Measurements from ENCODE around the gene FHL2. TPM values are rescaled to one million over a fixed set of nuclear protein-coding genes. Genes with fewer than 3 reads are reported as not detected.
A peak's percentile ranks its signal among the peaks of the same experiment; 100 is the strongest.

FHL2 gene
- total RNA-seq, 4 donors from 2014 or later: 93.9 to 150 (median 109) TPM

DNA sequence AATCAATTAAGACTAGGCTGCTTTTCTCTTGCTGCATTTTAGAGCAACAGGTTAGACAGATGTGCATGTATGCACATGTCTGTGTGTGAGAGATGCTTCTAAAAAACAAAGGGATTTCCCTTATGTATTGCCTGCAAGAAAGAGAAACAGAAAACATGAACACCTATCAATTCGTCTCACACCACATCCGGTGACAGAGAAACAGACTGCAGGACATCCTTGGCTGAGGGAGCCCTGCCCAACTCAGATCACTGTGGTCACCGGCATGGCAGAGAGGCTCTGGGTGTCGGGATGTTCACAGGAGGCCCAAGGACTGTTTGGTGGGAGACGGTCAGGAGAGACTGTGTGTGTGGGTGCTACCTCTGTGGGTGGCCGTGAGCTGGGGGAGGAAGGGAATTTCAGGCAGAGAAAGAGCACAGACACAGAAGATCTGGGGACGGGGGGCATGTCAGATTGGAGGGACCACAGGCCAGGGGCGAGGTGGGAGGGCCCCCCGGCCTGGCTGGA, 24.9 kb downstream of the FHL2 start:
- Histone ChIP-seq H3K4me3 (no peak overlapping the region), H3K36me3 (peaks cover 0 to 33% of the 10 kb centered on the region in 2 donors), H3K27me3 (no peaks in the 10 kb centered on the region), H3K4me1 (peaks cover 3 to 94% (median 21%) of the 10 kb centered on the region in 3 donors), H3K27ac (peak overlapping the region in 3 of 4 donors; percentile 72 to 76 (median 76)), H3K9me3 (no peaks in the 10 kb centered on the region)
- 75 to 87% methylated on average over 6 to 7 of the region's 9 CpGs for WGBS, 2 donors (ENCODE audit: low coverage in 1 of 2)
- ATAC-seq: no peak
- TF ChIP-seq POLR2A (IDR thresholded peaks at IDR 0.05): no peak
- TF ChIP-seq, protein P1, sequence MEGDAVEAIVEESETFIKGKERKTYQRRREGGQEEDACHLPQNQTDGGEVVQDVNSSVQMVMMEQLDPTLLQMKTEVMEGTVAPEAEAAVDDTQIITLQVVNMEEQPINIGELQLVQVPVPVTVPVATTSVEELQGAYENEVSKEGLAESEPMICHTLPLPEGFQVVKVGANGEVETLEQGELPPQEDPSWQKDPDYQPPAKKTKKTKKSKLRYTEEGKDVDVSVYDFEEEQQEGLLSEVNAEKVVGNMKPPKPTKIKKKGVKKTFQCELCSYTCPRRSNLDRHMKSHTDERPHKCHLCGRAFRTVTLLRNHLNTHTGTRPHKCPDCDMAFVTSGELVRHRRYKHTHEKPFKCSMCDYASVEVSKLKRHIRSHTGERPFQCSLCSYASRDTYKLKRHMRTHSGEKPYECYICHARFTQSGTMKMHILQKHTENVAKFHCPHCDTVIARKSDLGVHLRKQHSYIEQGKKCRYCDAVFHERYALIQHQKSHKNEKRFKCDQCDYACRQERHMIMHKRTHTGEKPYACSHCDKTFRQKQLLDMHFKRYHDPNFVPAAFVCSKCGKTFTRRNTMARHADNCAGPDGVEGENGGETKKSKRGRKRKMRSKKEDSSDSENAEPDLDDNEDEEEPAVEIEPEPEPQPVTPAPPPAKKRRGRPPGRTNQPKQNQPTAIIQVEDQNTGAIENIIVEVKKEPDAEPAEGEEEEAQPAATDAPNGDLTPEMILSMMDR (IDR thresholded peaks at IDR 0.05): no peak
- TF ChIP-seq POLR2AphosphoS5 (IDR thresholded peaks at IDR 0.05): no peak
- TF ChIP-seq EP300 (IDR thresholded peaks at IDR 0.05): no peak

DNA sequence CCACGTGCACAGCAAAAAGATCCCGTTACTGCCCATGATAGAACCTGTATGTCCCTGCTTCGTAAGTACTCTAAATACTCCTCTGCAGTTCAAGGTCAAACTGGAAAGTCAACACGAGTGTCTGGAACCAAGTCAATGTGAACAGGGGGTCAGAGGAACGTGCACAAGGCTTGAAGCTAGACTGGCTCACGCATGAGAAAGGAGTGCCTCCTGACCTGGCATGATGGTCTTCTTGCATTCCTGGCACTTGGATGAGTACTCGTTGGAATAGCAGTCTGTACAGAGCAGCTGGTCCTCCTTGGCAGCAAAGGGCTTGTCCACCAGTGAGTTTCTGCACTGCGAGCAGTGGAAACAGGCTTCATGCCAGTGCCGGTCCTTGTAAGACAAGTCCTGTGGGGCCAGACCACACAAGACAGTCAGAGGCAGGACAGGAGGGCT, 25.5 kb downstream of the FHL2 start:
- peak overlapping the region in 3 of 4 donors; percentile 72 to 76 (median 76) for H3K27ac ChIP-seq
- H3K36me3 ChIP-seq: peaks cover 0 to 34% of the 10 kb centered on the region in 2 donors
- H3K4me1 ChIP-seq: peaks cover 3 to 94% (median 21%) of the 10 kb centered on the region in 3 donors
- H3K27me3 ChIP-seq: no peaks in the 10 kb centered on the region
- TF ChIP-seq EP300 (IDR thresholded peaks at IDR 0.05) (no peak), POLR2A (IDR thresholded peaks at IDR 0.05) (no peak), POLR2AphosphoS5 (IDR thresholded peaks at IDR 0.05) (peak; percentile 91)
- TF ChIP-seq, protein P1 (IDR thresholded peaks at IDR 0.05): no peak
- no peak overlapping the region for H3K4me3 ChIP-seq
- no peaks in the 10 kb centered on the region for H3K9me3 ChIP-seq
- ATAC-seq: peak; percentile 58
- 24 to 28% methylated on average over 5 to 6 of the region's 9 CpGs for WGBS, 2 donors (ENCODE audit: low coverage in 1 of 2)

DNA sequence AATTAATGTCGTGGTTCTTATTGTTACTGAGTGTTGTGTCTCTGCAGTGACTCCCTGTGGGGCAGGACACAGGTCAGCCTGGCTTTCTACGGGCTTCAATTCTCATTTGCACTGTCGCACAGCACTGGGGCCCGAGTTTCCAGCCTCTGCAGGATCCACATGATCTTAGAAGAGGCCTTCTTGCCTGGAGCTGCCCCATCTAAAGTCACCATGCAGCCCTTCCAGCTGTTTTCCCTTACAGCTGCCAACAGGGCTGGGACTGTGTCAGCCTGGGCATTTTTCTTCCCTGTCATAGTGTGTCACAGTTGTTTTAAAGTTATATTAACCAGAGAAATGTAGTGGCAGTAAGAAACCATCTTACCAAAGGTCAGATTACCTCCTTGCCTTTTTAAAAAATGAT, 27.0 kb downstream of the FHL2 start:
- Histone ChIP-seq H3K36me3 (peaks cover 0 to 36% of the 10 kb centered on the region in 2 donors), H3K9me3 (no peaks in the 10 kb centered on the region), H3K4me3 (no peak overlapping the region), H3K27me3 (no peaks in the 10 kb centered on the region), H3K4me1 (peaks cover 3 to 82% (median 21%) of the 10 kb centered on the region in 3 donors), H3K27ac (peak overlapping the region in 2 of 4 donors; percentile 19 to 76)
- WGBS, 2 donors (ENCODE audit: low coverage in 1 of 2): 57 to 61% methylated on average over 4 of the region's 4 CpGs
- TF ChIP-seq EP300 (IDR thresholded peaks at IDR 0.05) (no peak), POLR2AphosphoS5 (IDR thresholded peaks at IDR 0.05) (peak; percentile 58), POLR2A (IDR thresholded peaks at IDR 0.05) (no peak)
- no peak for ATAC-seq

DNA sequence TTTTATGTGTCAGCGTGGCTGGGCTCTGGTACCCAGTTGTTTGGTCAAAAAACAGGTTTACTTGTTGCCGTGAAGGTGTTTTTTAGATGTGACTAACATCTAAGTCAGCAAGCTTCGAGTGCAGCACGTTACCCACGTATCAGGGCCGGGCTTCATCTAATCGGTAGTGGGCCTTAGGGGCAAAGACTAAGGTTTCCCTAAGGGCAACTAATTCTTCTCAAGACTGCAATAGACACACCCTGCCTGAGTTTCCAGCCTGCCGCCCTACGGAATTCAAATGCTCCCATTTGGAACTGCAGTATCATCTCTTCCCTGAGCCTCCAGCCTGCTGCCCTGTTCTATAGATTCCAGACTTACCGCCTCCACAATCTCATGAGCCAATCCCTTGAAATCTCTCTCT, 27.7 kb downstream of the FHL2 start:
- 84 to 94% methylated on average over 5 to 10 of the region's 10 CpGs for WGBS, 2 donors (ENCODE audit: low coverage in 1 of 2)
- Histone ChIP-seq H3K9me3 (no peaks in the 10 kb centered on the region), H3K36me3 (peaks cover 0 to 42% of the 10 kb centered on the region in 2 donors), H3K27me3 (no peaks in the 10 kb centered on the region), H3K4me3 (no peak overlapping the region), H3K27ac (peak overlapping the region in 2 of 4 donors; percentile 45 to 76), H3K4me1 (peaks cover 3 to 76% (median 21%) of the 10 kb centered on the region in 3 donors)
- TF ChIP-seq, protein P1 (IDR thresholded peaks at IDR 0.05): no peak
- no peak for TF ChIP-seq EP300 (IDR thresholded peaks at IDR 0.05)
- no peak for TF ChIP-seq POLR2AphosphoS5 (IDR thresholded peaks at IDR 0.05)
- TF ChIP-seq POLR2A (IDR thresholded peaks at IDR 0.05): no peak
- ATAC-seq: no peak

DNA sequence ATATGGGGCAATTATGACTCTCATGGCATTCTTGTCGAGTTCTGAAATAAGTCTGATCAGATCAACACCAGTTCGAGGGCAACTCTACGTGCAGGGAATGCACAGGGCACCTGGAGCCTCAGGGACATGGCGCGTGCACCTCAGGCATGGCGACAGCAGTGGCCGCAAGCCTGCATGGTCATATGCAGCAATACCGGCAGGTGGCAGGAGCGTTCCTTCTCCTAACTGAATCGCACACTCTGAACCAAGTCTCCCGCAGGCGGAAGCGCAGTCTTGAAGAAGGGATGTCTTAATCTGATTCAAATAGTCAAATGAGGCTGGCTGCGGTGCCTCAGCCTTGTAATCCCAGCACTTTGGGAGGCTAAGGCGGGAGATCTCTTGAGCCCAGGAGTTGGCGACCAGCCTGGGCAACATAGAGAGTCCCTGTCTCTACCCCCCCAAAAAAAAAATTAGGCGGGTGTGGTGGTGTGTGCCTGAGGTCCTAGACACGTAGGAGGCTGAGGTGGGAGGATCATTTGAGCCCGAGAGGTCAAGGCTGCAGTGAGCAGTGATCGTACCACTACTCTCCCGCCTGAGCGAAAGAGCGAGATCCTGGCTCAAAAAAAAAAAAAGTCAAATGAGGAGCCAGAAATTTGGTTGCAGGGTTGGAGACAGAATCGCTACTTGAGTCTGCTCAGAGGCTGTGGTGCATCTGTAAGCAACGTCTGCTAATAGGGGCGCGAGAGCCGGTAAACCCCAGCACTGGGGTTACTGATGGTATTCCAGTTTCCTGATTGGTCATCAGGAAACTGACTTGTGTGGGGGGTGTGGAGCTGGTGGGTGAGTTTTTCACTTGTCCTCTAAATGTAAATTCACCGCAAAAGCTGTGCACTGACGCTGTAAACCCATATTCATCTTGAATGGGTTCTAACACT, 28.8 kb downstream of the FHL2 start:
- H3K9me3 ChIP-seq: no peaks in the 10 kb centered on the region
- TF ChIP-seq POLR2A (IDR thresholded peaks at IDR 0.05) (no peak), POLR2AphosphoS5 (IDR thresholded peaks at IDR 0.05) (peak; percentile 59), EP300 (IDR thresholded peaks at IDR 0.05) (no peak)
- TF ChIP-seq, protein P1 (IDR thresholded peaks at IDR 0.05): peak in 3 of 4 experiments; percentile 94 to 97 (median 95)
- peak; percentile 84 for ATAC-seq
- WGBS, 2 donors (ENCODE audit: low coverage in 1 of 2): 40 to 64% methylated on average over 5 to 10 of the region's 30 CpGs
- peaks cover 3 to 64% (median 18%) of the 10 kb centered on the region in 3 donors for H3K4me1 ChIP-seq
- H3K36me3 ChIP-seq: peaks cover 0 to 53% of the 10 kb centered on the region in 2 donors
- H3K27ac ChIP-seq: peak overlapping the region in 3 of 4 donors; percentile 14 to 76 (median 45)
- H3K27me3 ChIP-seq: no peaks in the 10 kb centered on the region
- H3K4me3 ChIP-seq: no peak overlapping the region

Measured in gastroesophageal sphincter (tissue), 4 donors.